GM12875 (cell line): ENCODE measurements around the gene PPARD.

Source experiments
- H3K4me3 ChIP-seq: one replicate; pipeline ENCODE4 v1.5.1; 2011; ENCODE audit warnings: low read depth, low read length, control low read depth
- CTCF ChIP-seq: IDR thresholded peaks from 2 replicates; pipeline ENCODE4 v1.5.1; 2011; ENCODE audit warnings: low read depth, mild to moderate bottlenecking, control low read depth, inconsistent platforms, low read length, moderate library complexity, borderline replicate concordance; ENCODE audit not compliant: insufficient read depth

PPARD gene

GRCh38 chr6:35468980-35469750 lies 126.8 kb downstream of the PPARD start:
- H3K4me3 ChIP-seq = peak overlapping the region; percentile 84
- no peak for TF ChIP-seq CTCF

GRCh38 chr6:35469751-35470662 lies 127.6 kb downstream of the PPARD start:
- no peak for TF ChIP-seq CTCF
- H3K4me3 ChIP-seq = peak overlapping the region; percentile 84

- H3K4me3 ChIP-seq = peak overlapping the region; percentile 13
These were observed 128.3 kb downstream of the PPARD start for GRCh38 chr6:35470663-35471120.

GRCh38 chr6:35471836-35472345 lies 129.5 kb downstream of the PPARD start:
- H3K4me3 ChIP-seq = no peak overlapping the region
- no peak for TF ChIP-seq CTCF

More at GRCh38 chr6:35470663-35471120, 128.3 kb downstream of the PPARD start:
- no peak for TF ChIP-seq CTCF

GRCh38 chr6:35473075-35473849 lies 130.9 kb downstream of the PPARD start:
- TF ChIP-seq CTCF = no peak
- H3K4me3 ChIP-seq = no peak overlapping the region

GRCh38 chr6:35473850-35474130 lies 131.4 kb downstream of the PPARD start:
- TF ChIP-seq CTCF = no peak
- no peak overlapping the region for H3K4me3 ChIP-seq
